DOHH2 (cell line): ENCODE measurements around the gene PRG2.
A peak's percentile ranks its signal among the peaks of the same experiment; 100 is the strongest.

Source experiments
- H3F3A ChIP-seq: fragments of 200-600 bp; sonication (generic), shearing (Covaris generic); 2 replicates; pipeline ENCODE4 v1.6.0; 2016; ENCODE audit warnings: antibody characterized with exemption, mild to moderate bottlenecking; ENCODE audit not compliant: control insufficient read depth, insufficient read depth
- H3K27ac ChIP-seq: fragments of 200-600 bp; sonication (generic); 2 replicates; pipeline ENCODE4 v1.5.1; 2014; ENCODE audit warnings: low read depth, mild to moderate bottlenecking, low read length, moderate library complexity
- H3K27me3 ChIP-seq: fragments of 200-600 bp; sonication (generic); 2 replicates; pipeline ENCODE4 v1.6.1; 2014; ENCODE audit warnings: mild to moderate bottlenecking, low read length, mixed read lengths; ENCODE audit not compliant: control insufficient read depth
- H3K36me3 ChIP-seq: fragments of 200-600 bp; sonication (generic); 2 replicates; pipeline ENCODE4 v1.6.1; 2014; ENCODE audit warnings: mild to moderate bottlenecking, low read length, moderate library complexity, mixed read lengths; ENCODE audit not compliant: control insufficient read depth
- H3K4me1 ChIP-seq: fragments of 200-600 bp; sonication (generic); 2 replicates; pipeline ENCODE4 v1.6.1; 2014; ENCODE audit warnings: mild to moderate bottlenecking, low read length, mixed read lengths; ENCODE audit not compliant: control insufficient read depth
- H3K4me2 ChIP-seq: fragments of 200-600 bp; sonication (generic); 2 replicates; pipeline ENCODE4 v1.6.0; 2014; ENCODE audit warnings: mild to moderate bottlenecking, low read length, moderate library complexity
- H3K4me3 ChIP-seq: fragments of 200-600 bp; sonication (generic); 2 replicates; pipeline ENCODE4 v1.5.1; 2014; ENCODE audit warnings: mild to moderate bottlenecking, low read length, mixed read lengths
- H3K79me2 ChIP-seq: fragments of 200-600 bp; sonication (generic); 2 replicates; pipeline ENCODE4 v1.6.1; 2014; ENCODE audit warnings: mild to moderate bottlenecking, low read length, mixed read lengths; ENCODE audit not compliant: control insufficient read depth
- H3K9me2 ChIP-seq: fragments of 200-600 bp; sonication (generic); replicated peaks from 2 replicates; pipeline ENCODE4 v1.6.1; 2014; ENCODE audit warnings: mild to moderate bottlenecking, low read length, mixed read lengths; ENCODE audit not compliant: control insufficient read depth
- H3K9me3 ChIP-seq: fragments of 200-600 bp; sonication (generic); 2 replicates; pipeline ENCODE4 v1.6.1; 2014; ENCODE audit warnings: antibody characterized with exemption, low read length, mixed read lengths; ENCODE audit not compliant: control insufficient read depth, insufficient read depth
- H4K20me1 ChIP-seq: fragments of 200-600 bp; sonication (generic); 2 replicates; pipeline ENCODE4 v1.6.0; 2014; ENCODE audit warnings: low read depth, mild to moderate bottlenecking, antibody characterized with exemption, low read length, moderate library complexity; ENCODE audit not compliant: control insufficient read depth, insufficient read depth
- CTCF ChIP-seq: fragments of 200-600 bp; sonication (generic); IDR thresholded peaks from one replicate; pipeline ENCODE4 v1.5.1; 2014; ENCODE audit warnings: antibody characterized with exemption, mild to moderate bottlenecking, low read depth, low read length; ENCODE audit not compliant: poor library complexity, severe bottlenecking
- EZH2phosphoT487 ChIP-seq: fragments of 200-600 bp; sonication (generic); IDR thresholded peaks from 2 replicates; pipeline ENCODE4 v1.6.1; 2017; ENCODE audit warnings: borderline replicate concordance, mild to moderate bottlenecking, antibody characterized with exemption, low read length, moderate library complexity, mixed read lengths

The PRG2 gene

GRCh38 chr11:57422669-57423068, 32.2 kb upstream of the PRG2 start:
- 0 out of 2 replicates have a peak overlapping the region, but pooled peaks have one; percentile 15 for H3K4me2 ChIP-seq
- 0 out of 2 replicates have a peak, but pooled peaks cover 2% of the 10 kb centered on the region for H3F3A ChIP-seq
- no peaks in the 10 kb centered on the region for H3K9me3 ChIP-seq
- H3K27ac ChIP-seq: no peak overlapping the region
- no peaks in the 10 kb centered on the region for H3K9me2 ChIP-seq
- no peaks in the 10 kb centered on the region for H3K27me3 ChIP-seq
- H3K4me3 ChIP-seq: no peak overlapping the region
- H3K36me3 ChIP-seq: peaks cover 90% of the 10 kb centered on the region
- H4K20me1 ChIP-seq: peaks cover 11% of the 10 kb centered on the region
- peaks cover 50% of the 10 kb centered on the region for H3K4me1 ChIP-seq
- TF ChIP-seq EZH2phosphoT487 (no peak), CTCF (no peak)
- H3K79me2 ChIP-seq: peaks cover 86% of the 10 kb centered on the region

GRCh38 chr11:57421805-57422204, 31.4 kb upstream of the PRG2 start:
- Histone ChIP-seq H4K20me1 (peaks cover 12% of the 10 kb centered on the region), H3K9me3 (no peaks in the 10 kb centered on the region), H3K27me3 (no peaks in the 10 kb centered on the region), H3K36me3 (peaks cover 99% of the 10 kb centered on the region), H3K79me2 (peaks cover 94% of the 10 kb centered on the region), H3K4me1 (peaks cover 43% of the 10 kb centered on the region), H3K27ac (no peak overlapping the region), H3K4me2 (no peak overlapping the region), H3F3A (0 out of 2 replicates have a peak, but pooled peaks cover 2% of the 10 kb centered on the region), H3K9me2 (no peaks in the 10 kb centered on the region), H3K4me3 (no peak overlapping the region)
- TF ChIP-seq EZH2phosphoT487: no peak
- no peak for TF ChIP-seq CTCF

- Histone ChIP-seq H4K20me1 (peaks cover 12% of the 10 kb centered on the region), H3K9me2 (no peaks in the 10 kb centered on the region), H3K27me3 (no peaks in the 10 kb centered on the region), H3F3A (0 out of 2 replicates have a peak, but pooled peaks cover 2% of the 10 kb centered on the region), H3K79me2 (peaks cover 89% of the 10 kb centered on the region), H3K36me3 (peaks cover 99% of the 10 kb centered on the region), H3K4me1 (peaks cover 42% of the 10 kb centered on the region), H3K9me3 (no peaks in the 10 kb centered on the region), H3K27ac (no peak overlapping the region), H3K4me3 (no peak overlapping the region), H3K4me2 (no peak overlapping the region; the same call in 1 of the 2 replicates)
- no peak for TF ChIP-seq CTCF
These were observed 30.6 kb upstream of the PRG2 start for GRCh38 chr11:57421066-57421465.
